IMR-90 (cell line): ENCODE data around the gene SLC22A12.

Source experiments
- BHLHE40 ChIP-seq: fragments of 150-350 bp; IDR thresholded peaks from 2 replicates; pipeline ENCODE4 v1.6.1; 2016; ENCODE audit warnings: mild to moderate bottlenecking, low read depth, low read length
- MAFK ChIP-seq: IDR thresholded peaks from 2 replicates; pipeline ENCODE4 v1.6.1; 2012; ENCODE audit warnings: low read depth, low read length, improper control_type of control experiment
- MAZ ChIP-seq: IDR thresholded peaks from 2 replicates; pipeline ENCODE4 v1.6.1; 2012; ENCODE audit warnings: low read depth, mild to moderate bottlenecking, low read length, improper control_type of control experiment, moderate library complexity, borderline replicate concordance
- MXI1 ChIP-seq: IDR thresholded peaks from 2 replicates; pipeline ENCODE4 v1.6.1; 2012; ENCODE audit warnings: low read depth, mild to moderate bottlenecking, low read length, moderate library complexity, borderline replicate concordance
- NFE2L2 ChIP-seq: fragments of 150-350 bp; IDR thresholded peaks from 2 replicates; pipeline ENCODE4 v1.6.1; 2016; ENCODE audit warnings: low read depth, mild to moderate bottlenecking, low read length
- POLR2A ChIP-seq: IDR thresholded peaks from 2 replicates; pipeline ENCODE4 v1.6.1; 2012; ENCODE audit warnings: mild to moderate bottlenecking, low read depth, low read length
- RAD21 ChIP-seq: IDR thresholded peaks from 2 replicates; pipeline ENCODE4 v1.6.1; 2012; ENCODE audit warnings: low read length, improper control_type of control experiment
- RCOR1 ChIP-seq: IDR thresholded peaks from 2 replicates; pipeline ENCODE4 v1.6.1; 2012; ENCODE audit warnings: mild to moderate bottlenecking, low read length, improper control_type of control experiment; ENCODE audit not compliant: insufficient replicate concordance
- RFX5 ChIP-seq: IDR thresholded peaks from 2 replicates; pipeline ENCODE4 v1.8.0; 2012; ENCODE audit warnings: low read depth, mild to moderate bottlenecking, low read length, moderate library complexity
- SMC3 ChIP-seq: fragments of 150-350 bp; IDR thresholded peaks from 2 replicates; pipeline ENCODE4 v1.6.1; 2016; ENCODE audit warnings: low read depth, mild to moderate bottlenecking, antibody characterized with exemption, low read length, moderate library complexity
- TF ChIP-seq, protein P1 (sequence below): conservative IDR thresholded peaks from 2 replicates; pipeline ENCODE4 v1.5.1; 2012; ENCODE audit warnings: mild to moderate bottlenecking, low read depth, low read length, improper control_type of control experiment
- TF ChIP-seq, protein P2 (sequence below): fragments of 150-350 bp; IDR thresholded peaks from 2 replicates; pipeline ENCODE4 v1.6.1; 2017; ENCODE audit warnings: mild to moderate bottlenecking, antibody characterized with exemption, low read length, low read depth
- TF ChIP-seq, protein P3 (sequence below): fragments of 150-350 bp; IDR thresholded peaks from 2 replicates; pipeline ENCODE4 v1.6.1; 2016; ENCODE audit warnings: low read depth, mild to moderate bottlenecking, low read length, moderate library complexity, borderline replicate concordance

DNA sequence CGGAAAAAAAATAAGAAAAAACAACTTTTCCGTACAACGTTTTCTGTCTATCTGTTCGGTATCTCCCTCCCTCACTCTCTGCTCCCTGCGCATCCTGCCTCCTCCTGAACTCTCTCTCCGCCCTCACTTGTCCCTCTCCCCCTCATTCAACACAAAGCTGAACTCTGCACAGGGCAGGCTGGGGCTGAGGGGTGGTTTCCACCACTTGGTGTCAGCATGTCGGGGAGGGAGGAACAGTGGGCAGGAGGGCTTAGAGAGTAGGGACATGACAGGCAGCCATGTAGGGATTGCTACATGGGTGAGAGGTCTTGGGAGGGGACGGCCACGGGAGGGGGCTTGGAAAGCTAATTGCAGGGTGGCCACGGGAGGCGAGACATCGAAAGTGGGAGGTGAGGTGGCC, 17.6 kb downstream of the SLC22A12 start:
- TF ChIP-seq MXI1 (no peak), POLR2A (no peak), MAZ (no peak), SMC3 (no peak), RCOR1 (no peak), NFE2L2 (no peak), RFX5 (no peak), BHLHE40 (no peak), RAD21 (no peak), MAFK (no peak)
- TF ChIP-seq, protein P1, sequence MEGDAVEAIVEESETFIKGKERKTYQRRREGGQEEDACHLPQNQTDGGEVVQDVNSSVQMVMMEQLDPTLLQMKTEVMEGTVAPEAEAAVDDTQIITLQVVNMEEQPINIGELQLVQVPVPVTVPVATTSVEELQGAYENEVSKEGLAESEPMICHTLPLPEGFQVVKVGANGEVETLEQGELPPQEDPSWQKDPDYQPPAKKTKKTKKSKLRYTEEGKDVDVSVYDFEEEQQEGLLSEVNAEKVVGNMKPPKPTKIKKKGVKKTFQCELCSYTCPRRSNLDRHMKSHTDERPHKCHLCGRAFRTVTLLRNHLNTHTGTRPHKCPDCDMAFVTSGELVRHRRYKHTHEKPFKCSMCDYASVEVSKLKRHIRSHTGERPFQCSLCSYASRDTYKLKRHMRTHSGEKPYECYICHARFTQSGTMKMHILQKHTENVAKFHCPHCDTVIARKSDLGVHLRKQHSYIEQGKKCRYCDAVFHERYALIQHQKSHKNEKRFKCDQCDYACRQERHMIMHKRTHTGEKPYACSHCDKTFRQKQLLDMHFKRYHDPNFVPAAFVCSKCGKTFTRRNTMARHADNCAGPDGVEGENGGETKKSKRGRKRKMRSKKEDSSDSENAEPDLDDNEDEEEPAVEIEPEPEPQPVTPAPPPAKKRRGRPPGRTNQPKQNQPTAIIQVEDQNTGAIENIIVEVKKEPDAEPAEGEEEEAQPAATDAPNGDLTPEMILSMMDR, result no peak
- TF ChIP-seq, protein P2, sequence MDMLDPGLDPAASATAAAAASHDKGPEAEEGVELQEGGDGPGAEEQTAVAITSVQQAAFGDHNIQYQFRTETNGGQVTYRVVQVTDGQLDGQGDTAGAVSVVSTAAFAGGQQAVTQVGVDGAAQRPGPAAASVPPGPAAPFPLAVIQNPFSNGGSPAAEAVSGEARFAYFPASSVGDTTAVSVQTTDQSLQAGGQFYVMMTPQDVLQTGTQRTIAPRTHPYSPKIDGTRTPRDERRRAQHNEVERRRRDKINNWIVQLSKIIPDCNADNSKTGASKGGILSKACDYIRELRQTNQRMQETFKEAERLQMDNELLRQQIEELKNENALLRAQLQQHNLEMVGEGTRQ, result no peak
- TF ChIP-seq, protein P3, sequence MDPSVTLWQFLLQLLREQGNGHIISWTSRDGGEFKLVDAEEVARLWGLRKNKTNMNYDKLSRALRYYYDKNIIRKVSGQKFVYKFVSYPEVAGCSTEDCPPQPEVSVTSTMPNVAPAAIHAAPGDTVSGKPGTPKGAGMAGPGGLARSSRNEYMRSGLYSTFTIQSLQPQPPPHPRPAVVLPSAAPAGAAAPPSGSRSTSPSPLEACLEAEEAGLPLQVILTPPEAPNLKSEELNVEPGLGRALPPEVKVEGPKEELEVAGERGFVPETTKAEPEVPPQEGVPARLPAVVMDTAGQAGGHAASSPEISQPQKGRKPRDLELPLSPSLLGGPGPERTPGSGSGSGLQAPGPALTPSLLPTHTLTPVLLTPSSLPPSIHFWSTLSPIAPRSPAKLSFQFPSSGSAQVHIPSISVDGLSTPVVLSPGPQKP, result no peak
